ENCODE data around the gene LYZ.

Gene LYZ

DNA sequence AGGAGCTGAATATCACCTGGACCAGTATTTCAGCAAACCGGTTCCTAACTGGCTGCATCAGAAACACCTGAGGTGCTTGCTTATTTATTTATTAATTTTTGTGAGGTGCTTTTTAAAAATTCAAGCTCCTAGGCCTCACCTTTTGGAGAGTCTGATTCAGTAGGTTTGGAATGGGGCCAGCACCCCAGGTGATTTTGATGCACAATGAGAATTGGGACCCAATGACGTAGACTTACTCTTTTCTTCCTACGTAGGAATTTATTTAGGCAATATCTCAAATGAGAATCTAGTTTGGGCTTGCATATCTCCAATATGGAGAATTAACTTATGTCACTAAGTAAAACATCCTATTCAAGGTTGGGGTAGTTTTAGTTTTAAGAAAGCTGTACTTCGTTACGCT is 18.6 kb downstream of the LYZ start:
- TF ChIP-seq Cebpa-rat (IDR thresholded peaks at IDR 0.05), result no peak
- Histone ChIP-seq H3K27ac (no peak overlapping the region), H3K27me3 (no peaks in the 10 kb centered on the region), H3K4me3 (no peak overlapping the region), H4K20me1 (peaks cover 0 to 14% (median 0%) of the 10 kb centered on the region in 11 experiments; a peak in 2 of 22 replicates), H3K9me3 (replicated peaks in 1 of 11) (peaks cover 4 to 15% (median 9%) of the 10 kb centered on the region in 11 experiments; a peak in 17 of 22 replicates), H3K4me1 (0 out of 20 replicates have a peak, but pooled peaks cover 0 to 2% (median 0%) of the 10 kb centered on the region in 10 experiments), H3K9ac (no peak overlapping the region), H3K4me2 (no peak overlapping the region), H3K36me3 (peaks cover 66 to 100% (median 95%) of the 10 kb centered on the region in 11 experiments)

DNA sequence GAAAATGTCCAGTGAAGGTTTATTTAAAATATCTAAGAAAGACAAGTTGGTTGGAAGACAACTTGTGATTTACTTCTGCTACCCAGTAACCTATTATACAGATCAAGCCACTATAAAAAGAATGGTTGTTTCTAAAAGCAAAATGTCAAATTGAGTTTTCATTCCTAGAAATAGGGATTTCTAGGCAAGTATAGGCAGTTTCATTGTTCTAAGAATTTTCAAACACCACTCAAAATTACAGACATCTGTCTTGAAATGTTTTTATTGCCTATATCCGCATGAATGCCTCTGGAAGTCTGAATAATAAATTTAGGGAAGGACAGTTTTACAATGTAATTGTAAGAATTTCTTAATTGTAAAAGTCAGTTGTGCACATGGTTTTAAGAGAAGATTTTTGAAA is 20.0 kb downstream of the LYZ start:
- Histone ChIP-seq H3K4me3 (no peak overlapping the region), H3K4me2 (no peak overlapping the region), H3K36me3 (peaks cover 75 to 100% (median 96%) of the 10 kb centered on the region in 11 experiments), H3K27ac (no peak overlapping the region), H4K20me1 (peaks cover 0 to 14% (median 0%) of the 10 kb centered on the region in 11 experiments; a peak in 2 of 22 replicates), H3K9me3 (replicated peaks in 1 of 11) (peaks cover 17 to 28% (median 23%) of the 10 kb centered on the region in 11 experiments; a peak in 21 of 22 replicates), H3K9ac (no peak overlapping the region), H3K27me3 (no peaks in the 10 kb centered on the region), H3K4me1 (no peaks in the 10 kb centered on the region)
- TF ChIP-seq Cebpa-rat (IDR thresholded peaks at IDR 0.05), result no peak

DNA sequence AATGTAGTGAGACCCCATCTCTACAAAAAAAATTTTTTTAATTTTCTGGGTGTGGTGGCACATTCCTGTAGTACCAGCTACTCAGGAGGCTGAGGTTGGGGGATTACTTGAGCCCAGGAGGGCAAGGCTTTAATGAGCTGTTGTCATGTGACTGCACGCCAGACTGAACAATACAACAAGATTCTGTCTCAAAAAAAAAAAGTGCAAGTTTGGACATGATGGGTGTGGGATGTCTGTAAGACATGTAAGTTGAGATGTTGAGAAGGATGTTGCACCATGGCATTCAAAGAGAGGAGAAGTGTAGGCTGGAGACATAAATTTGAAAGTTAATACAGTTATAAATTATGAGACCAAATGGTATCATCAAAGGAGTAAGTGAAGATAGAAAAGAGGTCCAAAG is 34.9 kb downstream of the LYZ start:
- no peak overlapping the region for H3K4me2 ChIP-seq
- H4K20me1 ChIP-seq, result peaks cover 0 to 10% (median 0%) of the 10 kb centered on the region in 11 experiments; a peak in 2 of 22 replicates
- H3K4me3 ChIP-seq, result no peak overlapping the region
- no peaks in the 10 kb centered on the region for H3K9me3 ChIP-seq (replicated peaks in 1 of 11)
- H3K27me3 ChIP-seq, result no peaks in the 10 kb centered on the region
- H3K27ac ChIP-seq, result no peak overlapping the region
- no peaks in the 10 kb centered on the region; a peak in 1 of 20 replicates for H3K4me1 ChIP-seq
- H3K36me3 ChIP-seq, result peaks cover 46 to 85% (median 67%) of the 10 kb centered on the region in 11 experiments
- no peak for TF ChIP-seq Cebpa-rat (IDR thresholded peaks at IDR 0.05)
- H3K9ac ChIP-seq, result no peak overlapping the region

DNA sequence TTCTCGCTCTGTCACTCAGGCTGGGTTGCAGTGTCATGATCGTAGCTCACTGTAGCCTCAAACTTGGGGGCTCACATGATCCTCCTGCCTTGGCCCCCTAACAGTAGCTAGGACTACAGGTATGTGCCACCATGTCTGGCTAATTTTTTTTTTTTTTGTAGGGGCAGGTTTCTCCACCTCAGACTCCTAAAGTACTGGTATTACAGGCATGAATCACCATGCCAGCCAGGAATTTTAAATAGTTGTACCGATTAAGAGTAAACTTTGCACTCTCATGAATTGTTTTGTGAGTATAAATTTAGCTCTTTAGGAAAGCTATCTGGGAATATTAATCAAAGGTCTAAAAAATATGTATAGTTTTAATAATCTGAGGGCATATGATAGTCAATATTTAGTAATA is 36.9 kb downstream of the LYZ start:
- H3K4me2 ChIP-seq, result no peak overlapping the region
- no peaks in the 10 kb centered on the region for H3K27me3 ChIP-seq
- H3K27ac ChIP-seq, result no peak overlapping the region
- no peaks in the 10 kb centered on the region for H3K9me3 ChIP-seq (replicated peaks in 1 of 11)
- H3K9ac ChIP-seq, result no peak overlapping the region
- TF ChIP-seq Cebpa-rat (IDR thresholded peaks at IDR 0.05), result no peak
- peaks cover 0 to 16% (median 0%) of the 10 kb centered on the region in 11 experiments; a peak in 3 of 22 replicates for H4K20me1 ChIP-seq
- H3K4me3 ChIP-seq, result no peak overlapping the region
- peaks cover 0 to 18% (median 13%) of the 10 kb centered on the region in 10 experiments; a peak in 14 of 20 replicates for H3K4me1 ChIP-seq
- H3K36me3 ChIP-seq, result peaks cover 27 to 83% (median 61%) of the 10 kb centered on the region in 11 experiments

DNA sequence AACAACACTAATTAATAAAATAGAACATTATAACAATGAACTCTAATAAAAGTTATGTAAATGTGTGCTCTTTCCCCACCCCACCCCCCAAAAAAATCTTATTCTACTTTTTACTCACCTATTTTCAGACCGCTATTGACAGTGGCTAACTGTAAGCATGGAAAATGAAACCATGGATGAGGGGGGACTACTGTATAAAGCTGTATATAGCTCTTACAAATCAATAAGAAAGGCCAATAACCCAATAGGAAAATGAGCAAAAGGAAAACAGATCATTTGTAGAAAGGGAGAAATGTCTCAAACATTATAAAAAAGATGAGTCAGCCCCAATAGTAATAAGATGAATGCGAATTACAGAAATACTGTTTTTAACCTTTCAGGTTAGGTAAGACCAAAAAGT is 38.7 kb downstream of the LYZ start:
- Histone ChIP-seq H3K36me3 (peaks cover 36 to 85% (median 64%) of the 10 kb centered on the region in 11 experiments), H3K27me3 (no peaks in the 10 kb centered on the region)

DNA sequence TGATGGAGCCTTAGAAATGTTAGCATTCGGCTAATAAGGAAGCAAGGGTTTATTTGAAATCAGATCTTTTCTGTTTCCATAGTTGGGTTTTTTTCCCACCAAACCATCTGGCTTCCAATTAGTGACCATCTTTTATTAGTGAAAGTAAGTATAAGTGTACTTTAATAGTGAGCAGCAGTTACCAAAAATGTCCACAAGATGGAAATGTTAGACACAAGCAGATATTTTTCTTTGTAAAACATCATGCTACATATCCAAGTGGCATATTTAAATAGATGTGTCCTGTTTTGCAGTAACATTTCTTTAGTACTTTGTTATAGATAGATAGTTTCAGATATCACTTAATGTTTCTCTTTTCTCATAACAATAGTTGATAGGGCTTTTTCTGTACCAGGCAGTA is 40.2 kb downstream of the LYZ start:
- Histone ChIP-seq H3K27me3 (no peaks in the 10 kb centered on the region), H3K9ac (no peak overlapping the region), H3K4me1 (peaks cover 0 to 20% (median 13%) of the 10 kb centered on the region in 10 experiments; a peak in 14 of 20 replicates), H3K27ac (no peak overlapping the region), H3K9me3 (replicated peaks in 1 of 11) (no peaks in the 10 kb centered on the region), H3K4me2 (peak overlapping the region in 2 of 11 experiments; percentile 22 to 28; a peak in 1 of 22 replicates), H4K20me1 (peaks cover 0 to 16% (median 0%) of the 10 kb centered on the region in 11 experiments; a peak in 2 of 22 replicates), H3K4me3 (no peak overlapping the region), H3K36me3 (peaks cover 31 to 84% (median 61%) of the 10 kb centered on the region in 11 experiments)
- TF ChIP-seq Cebpa-rat (IDR thresholded peaks at IDR 0.05), result no peak

More for the DNA sequence above, 38.7 kb downstream of the LYZ start:
- no peak overlapping the region for H3K27ac ChIP-seq
- H3K9ac ChIP-seq, result peak overlapping the region in 1 of 11 experiments; percentile 11; a peak in 1 of 22 replicates
- H3K4me1 ChIP-seq, result peaks cover 0 to 20% (median 13%) of the 10 kb centered on the region in 10 experiments; a peak in 14 of 20 replicates
- H4K20me1 ChIP-seq, result peaks cover 0 to 16% (median 0%) of the 10 kb centered on the region in 11 experiments; a peak in 3 of 22 replicates
- H3K4me3 ChIP-seq, result no peak overlapping the region
- no peak for TF ChIP-seq Cebpa-rat (IDR thresholded peaks at IDR 0.05)
- H3K9me3 ChIP-seq (replicated peaks in 1 of 11), result no peaks in the 10 kb centered on the region
- H3K4me2 ChIP-seq, result no peak overlapping the region

DNA sequence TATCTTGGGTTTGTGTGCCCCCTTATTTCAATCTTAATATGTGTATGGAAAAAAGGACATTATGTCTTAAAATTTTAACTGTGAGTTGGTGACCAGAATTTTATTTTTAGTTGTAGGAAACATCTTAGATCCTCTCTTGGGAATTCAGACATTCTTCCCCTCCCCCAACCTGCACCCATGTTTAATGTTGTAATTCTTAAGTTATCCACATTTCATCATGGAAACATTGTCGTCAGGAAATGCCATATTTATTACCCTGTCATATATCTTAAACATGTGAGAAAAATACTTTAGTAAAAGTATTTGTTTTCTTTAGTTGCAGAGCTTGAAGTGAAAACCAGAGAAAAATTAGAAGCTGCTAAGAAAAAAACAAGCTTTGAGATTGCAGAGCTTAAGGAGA is 41.6 kb downstream of the LYZ start:
- no peak overlapping the region for H3K27ac ChIP-seq
- H3K9me3 ChIP-seq (replicated peaks in 1 of 11), result peaks cover 0 to 7% (median 0%) of the 10 kb centered on the region in 11 experiments; a peak in 1 of 22 replicates
- TF ChIP-seq Cebpa-rat (IDR thresholded peaks at IDR 0.05), result no peak
- H4K20me1 ChIP-seq, result peaks cover 0 to 16% (median 0%) of the 10 kb centered on the region in 11 experiments; a peak in 2 of 22 replicates
- H3K4me3 ChIP-seq, result no peak overlapping the region
- H3K9ac ChIP-seq, result no peak overlapping the region
- no peaks in the 10 kb centered on the region for H3K27me3 ChIP-seq
- H3K36me3 ChIP-seq, result peaks cover 26 to 85% (median 69%) of the 10 kb centered on the region in 11 experiments
- peak overlapping the region in 7 of 11 experiments; percentile 23 to 64 (median 49); a peak in 11 of 22 replicates for H3K4me2 ChIP-seq
- H3K4me1 ChIP-seq, result peaks cover 0 to 20% (median 13%) of the 10 kb centered on the region in 10 experiments; a peak in 14 of 20 replicates

DNA sequence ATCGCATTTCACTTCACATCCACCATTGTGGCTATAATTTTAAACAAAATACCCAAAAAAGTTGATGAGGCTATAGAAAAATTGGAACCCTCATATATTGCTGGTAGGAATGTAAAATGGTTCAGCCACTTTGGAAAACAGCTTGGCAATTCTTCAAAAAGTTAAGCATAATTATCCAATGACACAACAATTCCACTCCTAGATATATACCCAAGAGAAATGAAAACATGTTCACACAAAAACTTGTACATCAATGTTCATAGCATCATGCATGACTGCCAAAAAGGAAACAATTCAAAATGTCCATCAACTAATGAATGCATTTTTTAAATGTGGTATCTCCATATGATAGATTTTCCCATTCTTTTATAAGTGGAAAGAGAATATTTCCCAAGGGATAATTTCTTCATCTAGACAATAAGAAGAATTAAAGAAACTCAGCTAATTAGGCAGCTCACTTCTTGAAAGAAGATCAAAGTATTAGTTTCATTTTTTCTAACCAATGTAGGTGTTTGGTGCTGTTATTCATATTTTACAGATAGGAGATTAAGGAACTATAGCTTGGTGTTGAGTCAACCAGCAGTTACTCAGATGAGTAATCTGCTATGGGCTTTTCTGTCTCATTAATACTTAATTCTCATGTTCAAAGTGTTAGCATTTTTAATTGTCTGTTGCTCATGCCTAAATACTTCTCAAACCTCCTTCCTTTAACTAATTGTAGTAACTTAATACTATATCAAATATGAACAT is 44.2 kb downstream of the LYZ start:
- no peak overlapping the region for H3K4me2 ChIP-seq
- H3K36me3 ChIP-seq, result peaks cover 36 to 89% (median 75%) of the 10 kb centered on the region in 11 experiments
- no peaks in the 10 kb centered on the region for H3K27me3 ChIP-seq
- peaks cover 15 to 25% (median 18%) of the 10 kb centered on the region in 11 experiments for H3K9me3 ChIP-seq (replicated peaks in 1 of 11)
- H3K4me3 ChIP-seq, result no peak overlapping the region
- no peak overlapping the region for H3K9ac ChIP-seq
- TF ChIP-seq Cebpa-rat (IDR thresholded peaks at IDR 0.05), result no peak
- H3K4me1 ChIP-seq, result peaks cover 0 to 20% (median 13%) of the 10 kb centered on the region in 10 experiments; a peak in 14 of 20 replicates
- no peak overlapping the region for H3K27ac ChIP-seq
- peaks cover 0 to 16% (median 0%) of the 10 kb centered on the region in 11 experiments; a peak in 2 of 22 replicates for H4K20me1 ChIP-seq

DNA sequence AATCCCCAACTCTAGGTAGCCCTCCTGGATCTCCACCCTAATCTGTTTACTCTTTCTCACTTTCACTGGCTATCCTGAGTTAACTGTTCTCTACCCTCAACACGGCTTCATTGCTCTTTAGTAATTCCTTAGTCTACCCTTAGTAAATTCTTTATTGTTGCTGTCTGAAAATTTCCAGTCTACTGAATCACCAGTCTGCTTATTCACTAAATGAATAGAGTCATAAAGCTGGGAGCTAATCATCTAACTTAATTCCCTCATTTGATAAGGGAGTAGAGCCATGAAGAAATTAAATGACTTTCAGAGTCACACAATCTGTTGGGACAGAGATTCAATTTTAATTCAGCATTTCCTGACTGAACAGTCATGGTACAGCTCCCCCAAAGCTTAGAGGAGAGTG is 47.9 kb downstream of the LYZ start:
- no peak for TF ChIP-seq Cebpa-rat (IDR thresholded peaks at IDR 0.05)
- peaks cover 18 to 32% (median 23%) of the 10 kb centered on the region in 11 experiments for H3K9me3 ChIP-seq (replicated peaks in 1 of 11)

More for the DNA sequence above, 47.9 kb downstream of the LYZ start:
- H3K27ac ChIP-seq, result no peak overlapping the region
- no peak overlapping the region for H3K4me3 ChIP-seq
- peaks cover 38 to 78% (median 64%) of the 10 kb centered on the region in 11 experiments for H3K36me3 ChIP-seq
- no peaks in the 10 kb centered on the region for H4K20me1 ChIP-seq
- H3K4me2 ChIP-seq, result no peak overlapping the region
- no peaks in the 10 kb centered on the region for H3K27me3 ChIP-seq
- H3K9ac ChIP-seq, result no peak overlapping the region
- no peaks in the 10 kb centered on the region for H3K4me1 ChIP-seq

All from BLaER1 treated with 17β-estradiol and CSF1 and Interleukin-3, amounts not matched to agents 10 nM and 100 nM (cell line).